Left renal pelvis (tissue), 4 donors: Measurements from ENCODE around the gene CDH26. TPM values are rescaled to one million over a fixed set of nuclear protein-coding genes. Genes with fewer than 3 reads are reported as not detected.
"Not testable (repeated sequence)": the region's sequence is repeated elsewhere in the genome, so short reads cannot be mapped to it uniquely, and the experiment has no call there.

Source experiments
- DNase-seq, 4 donors: peaks; one replicate each; pipeline ENCODE4 v3.0.0-alpha.2; 2013; ENCODE audit warnings: low read depth in 4 of 4, low spot score in 3 of 4
- polyA plus RNA-seq, 4 donors: library from polyadenylated mRNA; unstranded; fragments of 120-200 nt; gene quantifications; one replicate each; pipeline ENCODE4 v1.2.1, GENCODE V29; 2013; ENCODE audit not compliant: insufficient read length in 4 of 4

The CDH26 gene
- polyA plus RNA-seq, 4 donors = 0.41 to 1.9 (median 0.97) TPM

DNA sequence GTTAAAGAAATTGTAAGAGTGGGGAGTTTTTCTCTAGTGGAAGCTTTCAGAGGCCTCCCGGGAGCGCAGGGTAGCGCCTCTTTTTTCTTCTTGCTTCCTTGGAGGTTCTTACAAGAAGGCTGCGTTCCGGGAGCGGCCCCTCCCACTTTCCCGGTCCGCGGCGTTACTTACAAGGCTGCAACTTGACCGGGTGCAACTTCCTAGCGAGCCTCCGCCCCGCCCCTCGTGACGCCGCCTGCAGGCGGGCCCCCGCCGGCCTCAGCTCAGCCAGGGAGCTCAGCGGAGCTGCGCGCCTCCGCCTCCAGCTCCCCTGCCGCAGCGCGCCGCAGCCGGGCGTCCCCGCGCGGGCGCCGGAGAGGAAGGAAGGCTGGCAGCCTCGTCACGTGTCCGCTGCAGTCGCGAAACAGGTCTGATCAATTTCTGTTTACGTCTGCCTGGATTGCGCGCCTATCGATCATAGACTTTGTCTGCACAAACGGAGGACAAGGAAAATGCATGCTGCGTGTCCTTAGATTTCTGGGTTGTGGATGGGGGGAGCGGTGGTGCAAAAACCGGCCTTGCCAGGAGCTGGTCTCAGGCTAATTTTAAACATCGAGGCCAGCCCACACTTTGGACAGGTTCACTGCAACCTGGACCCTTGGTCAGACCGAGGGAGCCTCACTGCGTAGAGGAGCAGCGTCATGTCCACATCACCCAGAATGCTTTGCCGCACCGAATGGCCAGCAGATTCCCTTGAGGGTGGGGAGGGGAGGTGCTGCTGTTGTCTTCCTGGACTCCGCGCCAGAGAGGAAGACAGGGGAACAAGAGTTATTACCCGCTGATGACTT, 17.9 kb upstream of the CDH26 start, which contains the start of the genes FAM217B and PPP1R3D:
Gene FAM217B (plus strand): TSS at position 261 of the 827 bp plus-strand sequence. CDS start 3,555 bp downstream, outside the sequence.
Gene PPP1R3D (minus strand): TSS at position 177 of the 827 bp plus-strand sequence. CDS start 374 bp downstream, outside the sequence.
- peak; percentile 91 to 94 (median 92) for DNase-seq

DNA sequence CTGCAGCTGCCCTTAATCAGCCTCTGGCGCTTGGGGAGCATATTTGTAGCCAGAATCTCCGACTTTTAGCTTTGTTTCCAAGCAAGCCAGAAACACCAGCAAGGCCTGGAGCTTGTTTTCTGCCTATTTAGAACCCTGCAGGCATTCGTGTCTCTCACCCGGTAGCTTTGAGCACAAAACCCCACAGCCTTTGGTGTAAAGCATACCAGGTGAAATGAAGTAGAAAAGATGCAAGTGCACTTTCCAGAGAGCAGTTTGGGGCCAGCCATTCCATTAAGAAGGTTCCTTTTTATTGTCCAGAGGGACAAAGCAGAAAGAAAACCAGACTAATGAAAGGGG, 17.3 kb upstream of the CDH26 start:
- DNase-seq = no peak

DNA sequence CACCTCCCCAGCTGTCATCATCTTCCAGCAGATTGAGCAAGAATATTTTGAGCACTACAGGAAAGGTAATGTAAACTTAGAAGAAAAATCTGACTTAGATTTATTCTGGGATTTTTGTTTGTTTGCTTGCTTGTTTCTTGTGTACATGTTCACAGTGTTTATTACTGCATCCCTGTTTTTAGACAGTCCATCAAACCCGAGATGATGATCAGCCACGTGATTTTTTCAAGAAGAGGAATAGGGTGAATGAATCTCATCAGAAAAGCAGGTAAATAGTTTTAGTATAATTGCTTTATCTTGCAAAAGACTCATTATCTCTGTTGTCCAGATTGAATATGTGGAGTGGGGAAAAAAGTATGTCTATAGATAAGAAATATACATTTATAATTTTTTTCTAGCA, 16.0 kb upstream of the CDH26 start:
- DNase-seq = no peak

DNA sequence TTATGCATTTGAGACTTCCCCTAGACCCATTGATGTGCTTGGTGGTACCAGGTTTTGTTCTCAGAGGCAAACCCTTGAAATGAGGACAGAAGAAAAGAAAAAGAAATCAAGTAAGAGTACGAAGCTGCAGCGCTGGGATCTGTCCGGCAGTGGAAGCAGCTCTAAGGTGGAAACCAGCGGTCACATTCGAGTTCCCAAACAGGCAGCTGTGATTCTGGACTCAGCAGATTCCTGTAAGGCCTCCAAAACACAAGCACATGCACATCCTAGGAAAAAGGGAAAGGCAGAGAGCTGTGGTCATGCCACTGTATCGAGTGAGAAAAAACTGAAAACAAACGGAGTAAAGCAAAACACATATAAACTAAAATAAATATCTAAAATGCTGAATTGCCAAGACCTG, 13.5 kb upstream of the CDH26 start:
- DNase-seq = no peak

DNA sequence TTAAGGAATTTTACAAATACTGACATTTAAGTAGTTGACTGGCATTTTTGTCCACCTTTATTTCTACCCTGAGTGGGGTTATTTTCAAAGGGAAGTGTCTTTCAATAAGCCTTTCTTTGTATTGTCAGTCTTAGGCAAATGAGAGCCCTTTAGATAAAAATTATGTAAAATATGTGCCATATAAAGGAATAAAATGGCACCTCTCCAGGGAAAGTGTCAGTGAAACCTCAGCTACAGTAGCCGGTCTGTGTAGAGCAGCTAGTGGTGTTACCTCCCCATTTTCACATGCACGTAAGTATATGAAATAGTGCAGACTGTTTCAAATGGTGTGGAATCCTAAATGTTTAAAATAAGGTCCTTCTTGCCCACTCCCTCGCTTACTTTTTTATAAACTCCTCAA, 13.0 kb upstream of the CDH26 start:
- no peak for DNase-seq

DNA sequence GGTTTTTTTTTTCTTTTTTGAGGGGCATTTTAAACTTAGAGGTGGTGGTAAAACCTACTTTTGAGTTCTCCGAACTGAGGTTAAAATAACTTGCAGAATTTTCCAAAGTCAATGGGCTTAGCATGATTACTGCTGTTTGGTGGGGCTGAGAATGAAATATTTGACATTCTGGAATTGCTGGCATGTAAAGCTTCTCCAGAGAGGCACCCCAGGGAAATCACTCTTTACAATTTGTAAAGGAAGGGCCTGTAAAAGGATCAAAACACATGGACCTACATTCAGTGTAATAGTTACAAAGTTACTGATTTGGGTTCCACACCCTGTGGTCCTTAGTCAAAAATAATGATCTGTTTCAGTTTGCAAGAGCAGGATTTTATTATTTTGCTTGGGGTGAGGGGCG, 12.5 kb upstream of the CDH26 start:
- no peak for DNase-seq

DNA sequence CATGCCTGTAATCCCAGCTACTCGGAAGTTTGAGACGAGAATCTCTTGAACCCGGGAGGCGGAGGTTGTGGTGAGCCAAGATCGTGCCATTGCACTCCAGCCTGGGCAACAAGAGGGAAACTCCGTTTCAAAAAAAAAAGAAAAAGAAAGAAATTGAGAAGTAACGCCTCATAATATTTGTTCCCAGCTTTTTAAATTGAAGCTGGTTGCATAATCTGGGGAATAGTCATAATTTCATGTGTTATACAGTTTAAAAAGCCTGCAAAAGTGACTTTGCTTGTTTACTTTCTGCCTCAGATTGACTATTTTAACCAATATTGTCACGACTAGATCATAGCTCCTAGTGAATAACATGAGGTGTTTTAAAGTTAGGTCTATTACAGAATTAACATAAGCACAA, 10.8 kb upstream of the CDH26 start:
- no peak for DNase-seq

DNA sequence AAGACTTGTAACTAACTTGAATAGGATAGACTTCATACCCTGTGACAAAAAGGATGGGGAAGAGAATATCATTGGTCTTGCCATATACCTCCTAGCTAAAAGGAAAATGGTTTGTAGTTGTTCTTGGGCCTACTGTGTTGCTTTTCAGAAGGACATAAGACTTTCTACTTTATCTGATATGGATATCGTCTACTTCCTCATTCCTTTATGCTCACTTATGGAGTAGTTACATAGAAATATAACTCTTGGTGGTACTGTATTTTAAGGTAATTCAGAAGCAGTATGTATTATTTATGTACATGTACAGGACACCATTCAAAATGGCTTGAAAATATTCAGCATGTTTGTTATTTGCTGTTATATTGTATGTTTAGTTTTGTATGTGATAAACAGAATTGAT, 10.0 kb upstream of the CDH26 start:
- no peak for DNase-seq

DNA sequence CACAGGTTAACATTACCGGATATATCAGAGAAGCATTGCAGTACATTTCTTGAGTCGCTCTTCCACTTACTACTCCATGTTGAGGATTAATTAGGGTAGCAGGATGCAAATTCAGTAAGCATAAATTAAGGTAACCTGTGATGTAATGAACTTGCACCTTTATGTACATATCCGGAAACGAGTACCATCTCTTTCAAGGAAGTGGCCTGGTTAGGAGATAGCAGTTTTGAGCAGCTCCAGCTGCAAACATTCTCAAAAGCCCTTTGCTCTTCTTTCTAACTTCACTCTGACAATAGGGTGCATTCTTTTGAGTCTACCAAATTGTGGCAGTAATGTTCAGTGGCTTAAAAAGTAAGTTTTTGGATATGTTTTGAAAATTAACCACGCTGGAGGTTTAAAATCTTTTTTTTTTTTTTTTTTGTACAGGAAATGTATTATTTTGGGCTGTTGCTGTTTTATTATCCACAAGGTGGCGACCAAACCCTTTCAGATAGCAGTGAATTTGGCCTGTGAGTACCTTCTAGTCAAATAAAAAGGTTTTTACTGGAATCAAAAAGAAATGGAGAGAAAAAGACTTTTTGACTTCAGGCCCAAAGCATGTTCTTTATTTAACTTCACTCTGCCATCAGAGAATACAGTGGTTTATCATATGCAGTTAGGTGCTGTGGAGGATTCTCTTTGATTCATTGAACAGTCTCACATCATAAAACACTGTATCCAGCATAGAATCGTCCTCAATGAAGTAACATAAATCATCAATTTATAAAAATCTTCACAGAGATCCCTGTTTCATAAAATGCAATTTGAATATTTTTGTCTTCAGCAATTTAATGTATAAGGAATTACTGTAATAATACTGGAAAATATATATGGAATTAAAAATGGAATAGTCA, 9.1 kb upstream of the CDH26 start:
- peak in 1 of 4 donors; percentile 45 for DNase-seq

DNA sequence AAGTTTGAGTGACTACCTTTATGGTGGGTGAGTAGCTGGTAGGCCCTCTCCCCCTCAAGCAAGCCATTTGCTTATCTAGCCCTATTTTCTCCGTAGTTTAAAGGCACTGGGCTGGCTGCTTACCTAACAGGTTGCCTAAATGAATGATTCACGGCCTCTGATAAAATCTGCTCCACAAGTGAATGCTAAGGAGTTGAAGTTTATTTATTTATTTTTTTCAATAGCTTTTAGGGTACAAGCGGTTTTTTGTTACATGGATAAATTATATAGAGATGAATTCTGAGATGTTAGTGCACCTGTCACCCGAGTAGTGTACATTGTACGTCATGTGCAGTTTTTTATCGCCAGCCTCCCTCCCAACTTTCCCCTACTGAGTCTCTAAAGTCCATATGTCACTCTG, 8.3 kb upstream of the CDH26 start:
- no peak for DNase-seq

DNA sequence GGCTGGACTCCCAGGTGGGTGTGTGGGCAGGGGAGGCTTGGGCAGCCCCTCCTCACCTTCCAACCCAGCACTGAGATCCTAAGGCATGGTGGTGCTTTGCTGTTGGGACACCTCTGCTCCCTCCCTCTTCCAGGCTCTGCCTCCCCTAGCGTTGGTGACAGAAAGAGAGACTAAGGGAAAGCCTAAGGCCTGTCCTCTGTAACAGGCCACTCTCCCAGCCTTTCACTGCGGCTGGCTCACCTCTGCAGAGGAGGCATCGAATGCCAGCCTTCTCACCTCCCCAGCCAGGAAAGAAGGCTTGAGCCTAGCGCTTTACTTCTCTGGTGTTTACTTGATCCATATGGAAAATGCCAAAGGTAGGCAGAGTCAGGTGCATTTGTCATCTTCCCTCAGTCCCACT, 3.5 kb upstream of the CDH26 start:
- DNase-seq = no peak

DNA sequence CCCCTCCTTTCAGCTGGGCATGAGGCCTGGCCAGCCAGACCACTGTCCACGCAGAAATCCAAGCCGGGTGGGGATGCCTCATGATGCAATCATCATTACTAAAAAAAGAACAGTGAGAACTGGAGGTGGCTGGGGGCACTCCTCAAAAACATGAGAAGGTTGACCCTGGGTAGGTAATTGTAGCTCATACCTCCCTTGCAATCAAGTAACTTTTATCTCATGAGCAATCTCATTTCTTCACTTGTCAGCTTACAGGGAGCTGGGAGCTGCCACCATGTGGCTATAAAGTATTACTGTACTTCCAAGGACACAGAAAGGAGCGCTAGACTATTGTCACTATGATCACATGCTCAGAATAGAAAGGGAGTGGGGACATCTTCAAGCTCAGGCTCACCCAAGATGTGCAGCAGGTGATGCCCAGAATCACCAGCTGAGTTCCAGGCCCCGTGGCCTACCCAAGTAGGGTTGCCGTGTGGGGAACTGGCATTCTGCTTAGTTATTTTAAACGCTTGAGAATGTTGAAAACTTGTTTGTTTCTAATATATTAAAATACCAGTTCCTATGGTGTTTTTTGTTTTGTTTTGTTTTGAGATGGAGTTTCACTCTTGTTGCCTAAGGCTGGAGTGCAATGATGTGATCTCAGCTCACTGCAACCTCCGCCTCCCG, 3.0 kb upstream of the CDH26 start:
- no peak for DNase-seq

DNA sequence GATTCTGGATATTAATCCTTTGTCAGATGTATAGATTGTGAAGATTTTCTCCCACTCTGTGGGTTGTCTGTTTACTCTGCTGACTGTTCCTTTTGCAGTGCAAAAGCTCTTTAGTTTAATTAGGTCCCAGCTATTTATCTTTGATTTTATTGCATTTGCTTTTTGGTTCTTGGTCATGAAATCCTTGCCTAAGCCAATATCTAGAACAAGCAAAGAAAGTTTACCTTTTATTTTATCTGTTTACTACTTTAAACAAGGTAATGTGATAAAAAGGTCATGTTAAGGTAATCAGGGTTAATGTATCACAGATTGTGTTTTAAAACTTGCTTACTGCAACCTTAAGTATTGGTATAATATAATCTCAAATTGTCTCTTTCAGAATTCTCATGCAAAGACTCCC, 655 bp upstream of the CDH26 start:
- DNase-seq = not testable (repeated sequence)

DNA sequence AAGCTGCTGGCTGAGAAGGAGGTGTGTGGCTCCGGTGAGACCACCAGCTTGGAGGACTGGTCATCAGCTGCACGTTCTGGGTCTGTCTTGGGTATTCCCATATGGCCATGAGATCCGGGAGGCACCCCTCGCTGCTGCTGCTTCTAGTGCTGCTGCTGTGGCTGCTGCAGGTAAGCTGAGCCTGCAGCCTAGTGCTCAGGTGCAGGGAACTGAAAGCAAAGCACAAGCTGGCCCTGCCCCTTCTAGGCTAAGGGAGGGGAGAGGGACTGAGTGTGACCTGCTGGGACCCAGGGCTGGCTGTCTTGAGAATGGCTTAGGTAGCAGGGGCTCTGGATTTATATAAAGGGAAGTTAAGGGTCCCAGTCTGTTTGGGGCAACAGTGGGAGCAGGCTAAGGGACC, 403 bp downstream of the CDH26 start:
- DNase-seq = no peak

DNA sequence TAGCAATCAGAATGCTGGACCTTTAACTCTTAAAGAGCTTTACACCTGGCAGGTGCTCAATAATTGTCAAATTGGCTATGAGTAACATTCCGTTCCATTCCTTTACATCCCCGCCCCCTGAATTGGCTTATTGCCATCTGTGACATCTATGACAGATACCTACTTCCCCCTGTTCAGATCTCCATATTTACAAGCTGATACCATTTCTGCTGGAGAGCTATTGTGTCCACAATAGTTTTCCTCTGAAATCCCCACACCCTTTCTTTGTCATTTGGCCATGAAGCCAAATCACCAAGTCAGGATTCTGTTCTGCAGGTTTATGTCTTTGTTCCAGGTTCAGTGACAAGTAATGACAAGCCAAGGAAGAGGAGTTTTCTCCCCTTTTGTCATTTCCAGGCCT, 3.2 kb downstream of the CDH26 start:
- no peak for DNase-seq

DNA sequence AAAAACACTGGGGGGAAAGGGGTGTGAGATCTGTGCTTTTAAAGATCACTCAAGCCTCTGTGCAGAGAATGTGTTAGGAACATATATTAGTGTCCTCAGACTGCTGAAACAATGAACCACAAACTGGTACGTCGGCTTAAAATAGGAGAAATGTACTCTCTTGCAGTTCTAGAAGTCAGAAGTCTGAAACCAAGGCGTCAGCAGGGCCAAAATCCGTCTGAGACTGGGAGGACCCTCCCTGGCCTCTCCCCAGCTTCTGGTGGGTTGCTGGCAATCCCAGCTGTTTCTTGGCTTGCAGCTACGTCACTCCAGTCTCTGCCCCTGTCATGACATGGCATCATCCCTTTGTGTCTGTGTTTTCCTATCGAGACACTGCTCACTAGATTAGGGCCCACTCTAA, 3.9 kb downstream of the CDH26 start:
- DNase-seq = no peak

DNA sequence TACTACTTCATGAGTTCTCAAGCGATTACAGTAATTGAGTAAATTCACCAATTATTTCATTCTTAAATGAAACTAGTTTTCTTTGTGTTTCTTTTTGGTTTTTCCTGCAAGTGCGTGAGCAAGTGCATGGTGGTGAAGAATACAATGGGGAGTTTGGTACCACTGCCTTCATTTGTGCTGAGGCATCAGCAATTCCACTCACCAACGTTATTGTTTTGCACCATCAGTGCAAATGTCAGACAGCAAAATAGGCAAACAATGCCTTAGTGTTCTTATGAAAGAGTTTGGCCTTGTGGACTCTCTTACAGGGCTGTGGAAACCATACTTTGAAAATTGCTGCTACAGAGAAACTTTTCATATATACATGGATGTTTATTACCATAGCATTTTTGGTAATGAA, 8.2 kb downstream of the CDH26 start:
- DNase-seq = no peak

DNA sequence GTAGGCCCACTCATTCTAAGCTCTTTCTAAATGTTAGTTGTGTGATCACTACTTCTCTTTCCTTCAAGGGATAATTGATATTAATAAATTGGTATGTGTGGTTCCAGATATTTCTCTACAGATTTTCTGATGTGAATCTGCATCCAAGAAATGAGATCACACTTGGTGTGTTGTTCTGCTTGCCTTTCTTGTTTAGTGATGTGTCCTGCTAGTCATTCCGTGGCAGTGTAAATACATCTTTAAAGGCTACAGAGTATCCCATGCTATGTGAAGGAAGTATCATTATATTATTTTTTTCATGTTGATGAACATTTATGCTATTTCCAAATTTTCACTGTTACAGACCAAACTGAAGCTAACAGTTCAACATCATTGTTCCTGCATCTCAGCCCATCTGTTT, 13.2 kb downstream of the CDH26 start:
- DNase-seq = no peak

DNA sequence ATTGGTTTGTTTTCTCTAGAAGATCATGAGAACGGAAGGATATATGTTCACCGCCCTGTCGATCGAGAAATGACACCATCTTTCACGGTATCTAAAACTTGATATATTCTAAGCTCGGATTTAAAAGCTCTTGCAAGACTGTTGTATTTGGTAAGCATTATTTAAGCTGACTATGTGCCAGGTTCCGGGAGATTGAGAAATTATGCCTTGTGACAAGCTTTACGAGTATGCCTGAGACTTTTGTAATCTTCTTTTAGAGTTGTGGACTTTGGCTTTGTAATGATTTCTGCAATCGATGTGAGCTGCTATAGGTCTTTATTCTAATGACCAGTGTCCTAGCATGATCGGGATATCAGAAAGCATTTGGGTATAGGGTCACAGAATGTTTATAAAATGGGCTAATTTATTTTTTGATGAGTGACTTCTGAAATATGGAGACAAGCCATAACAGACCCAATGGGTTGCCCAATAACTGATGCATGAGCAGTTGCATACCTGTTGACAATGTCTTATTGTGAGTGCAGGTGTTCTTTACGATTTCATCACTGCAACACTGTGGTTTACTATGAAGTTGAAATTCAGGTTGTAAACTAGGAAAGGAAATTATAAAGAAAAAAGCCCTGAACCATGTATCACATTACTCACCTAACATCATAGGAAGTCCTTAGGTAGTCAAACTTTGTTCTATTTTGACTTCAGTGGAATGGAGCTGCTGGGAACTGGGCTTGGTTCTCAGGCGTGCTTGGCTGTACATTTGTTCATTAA, 14.0 kb downstream of the CDH26 start:
- no peak for DNase-seq

DNA sequence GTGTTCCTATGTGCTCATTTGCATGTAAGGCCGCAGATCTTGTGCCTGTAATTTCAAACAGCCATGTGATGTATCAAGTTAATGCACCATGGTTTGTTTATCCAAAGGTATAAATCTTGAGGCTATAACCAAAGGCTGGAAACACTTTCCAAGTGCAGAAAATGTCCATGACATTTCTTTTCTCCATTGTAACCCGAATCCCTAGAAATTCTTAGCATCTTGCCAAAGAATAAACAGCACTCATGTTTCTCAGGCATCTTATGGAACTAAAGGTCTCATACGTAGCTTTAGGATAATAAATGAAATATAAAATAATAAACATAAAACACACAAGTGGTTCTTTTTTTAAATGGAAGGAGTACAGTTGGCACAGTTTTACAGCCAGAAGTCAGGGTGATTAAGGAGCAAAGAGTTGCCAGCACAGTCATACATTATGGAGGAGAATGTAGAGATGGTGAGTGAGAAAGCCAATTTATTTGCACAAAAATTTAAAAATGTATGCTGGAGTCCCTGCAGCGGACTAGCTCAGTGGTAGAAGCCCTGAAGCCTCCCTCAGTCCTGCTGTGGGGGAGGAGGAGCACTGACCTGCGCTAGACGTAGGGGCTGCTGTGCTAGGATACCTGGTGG, 18.0 kb downstream of the CDH26 start:
- no peak for DNase-seq
